GM21737 (cell line): ENCODE data around the gene KIF1B.

Experiments
- ATAC-seq: cut with Tn5 transposase; IDR thresholded peaks from one replicate; pipeline ENCODE4 v1.9.1; 2021; ENCODE audit warnings: mild to moderate bottlenecking, moderate library complexity; ENCODE audit not compliant: unreplicated experiment

The KIF1B gene

GRCh38 chr1:10209905-10210810, at the start of gene KIF1B:
Gene KIF1B, plus strand, starts transcription at chr1:10210570. Its CDS starts 21,759 bp downstream, at chr1:10232329.
- peak; percentile 98 for ATAC-seq

- ATAC-seq: no peak
Observed at GRCh38 chr1:10160907-10161490, 49.4 kb upstream of the KIF1B start.

- ATAC-seq: no peak
Observed at GRCh38 chr1:10161541-10162290, 48.7 kb upstream of the KIF1B start.

GRCh38 chr1:10168912-10169514, 41.4 kb upstream of the KIF1B start:
- ATAC-seq: no peak

GRCh38 chr1:10170239-10170574, 40.2 kb upstream of the KIF1B start:
- no peak for ATAC-seq

- no peak for ATAC-seq
Observed at GRCh38 chr1:10171105-10171767, 39.1 kb upstream of the KIF1B start.

GRCh38 chr1:10171995-10172669, 38.2 kb upstream of the KIF1B start:
- no peak for ATAC-seq

GRCh38 chr1:10173582-10173981, 36.8 kb upstream of the KIF1B start:
- ATAC-seq: no peak

- no peak for ATAC-seq
Observed at GRCh38 chr1:10177876-10178275, 32.5 kb upstream of the KIF1B start.

GRCh38 chr1:10178597-10179405, 31.6 kb upstream of the KIF1B start:
- no peak for ATAC-seq

- no peak for ATAC-seq
Observed at GRCh38 chr1:10179406-10180091, 30.8 kb upstream of the KIF1B start.

- ATAC-seq: no peak
Observed at GRCh38 chr1:10181154-10181553, 29.2 kb upstream of the KIF1B start.

GRCh38 chr1:10185759-10186158, 24.6 kb upstream of the KIF1B start:
- ATAC-seq: no peak

- ATAC-seq: no peak
Observed at GRCh38 chr1:10186331-10187025, 23.9 kb upstream of the KIF1B start.

- no peak for ATAC-seq
Observed at GRCh38 chr1:10187026-10187334, 23.4 kb upstream of the KIF1B start.

- ATAC-seq: no peak
Observed at GRCh38 chr1:10188133-10188650, 22.2 kb upstream of the KIF1B start.

GRCh38 chr1:10189659-10190058, 20.7 kb upstream of the KIF1B start:
- no peak for ATAC-seq

GRCh38 chr1:10192263-10192662, 18.1 kb upstream of the KIF1B start:
- no peak for ATAC-seq
